Esophagus squamous epithelium (tissue), 4 donors: ENCODE measurements around the gene IRS1.

ENCODE experiments used
- CTCF ChIP-seq, 6 experiments: fragments of 450-650 bp in 4 of 6; fragments of 200-600 bp in 2 of 6; sonication (generic) in 2 of 6; IDR thresholded peaks; one replicate each; pipeline ENCODE4 v1.5.1; 2016 to 2019; ENCODE audit warnings: antibody characterized with exemption in 6 of 6, mild to moderate bottlenecking in 4 of 6, moderate library complexity in 4 of 6
- POLR2A ChIP-seq, 4 donors: fragments of 450-650 bp; IDR thresholded peaks; one replicate each; pipeline ENCODE4 v1.6.1; 2017; ENCODE audit warnings: antibody characterized with exemption in 4 of 4, mild to moderate bottlenecking in 4 of 4, moderate library complexity in 3 of 4

GRCh38 chr2:226733189-226733858 is 66.3 kb downstream of the IRS1 start:
- TF ChIP-seq CTCF (IDR thresholded peaks at IDR 0.05) (no peak), POLR2A (IDR thresholded peaks at IDR 0.05) (no peak)
